HepG2 (cell line): Measurements from ENCODE around the gene DPT. TPM values are rescaled to one million over a fixed set of nuclear protein-coding genes. Genes with fewer than 3 reads are reported as not detected.

ENCODE experiments used
- CHCHD3 ChIP-seq: sonication (generic); formaldehyde crosslinking; IDR thresholded peaks from 2 replicates; pipeline ENCODE4 v1.8.0; 2022; ENCODE audit warnings: mild to moderate bottlenecking, missing genetic modification reagents, moderate library complexity
- CHD2 ChIP-seq: IDR thresholded peaks from 2 replicates; pipeline ENCODE4 v1.6.1; 2011; ENCODE audit warnings: low read depth, low read length, improper control_type of control experiment
- GLI4 ChIP-seq: sonication (generic); formaldehyde crosslinking; IDR thresholded peaks from 2 replicates; pipeline ENCODE4 v1.5.1; 2020; ENCODE audit warnings: missing genetic modification reagents, mild to moderate bottlenecking, moderate library complexity, borderline replicate concordance
- HNRNPL ChIP-seq: fragments of 200-400 bp; formaldehyde crosslinking; IDR thresholded peaks from 2 replicates; pipeline ENCODE4 v1.6.1; 2017; ENCODE audit warnings: mild to moderate bottlenecking, low read depth, low read length
- IKZF1 ChIP-seq: fragments of 450-650 bp; IDR thresholded peaks from 2 replicates; pipeline ENCODE4 v1.7.1; 2016
- MIER2 ChIP-seq: IDR thresholded peaks from 2 replicates; pipeline ENCODE4 v1.6.1; 2016; ENCODE audit warnings: missing biosample characterization, missing genetic modification reagents
- MIER3 ChIP-seq: IDR thresholded peaks from 2 replicates; pipeline ENCODE4 v1.6.1; 2016; ENCODE audit warnings: missing compliant biosample characterization, borderline replicate concordance
- MXI1 ChIP-seq: IDR thresholded peaks from 3 replicates; pipeline ENCODE4 v1.6.1; 2012; ENCODE audit warnings: low read depth, low read length, inconsistent platforms, borderline replicate concordance
- MYC ChIP-seq: sonication (generic); formaldehyde crosslinking; IDR thresholded peaks from 2 replicates; pipeline ENCODE4 v1.9.0; 2021; ENCODE audit warnings: missing genetic modification reagents, borderline replicate concordance
- PCBP2 ChIP-seq: fragments of 200-400 bp; formaldehyde crosslinking; optimal IDR thresholded peaks from 2 replicates; pipeline ENCODE3; 2018; ENCODE audit warnings: low read length, low read depth; ENCODE audit not compliant: poor library complexity, severe bottlenecking
- SAP130 ChIP-seq: IDR thresholded peaks from 2 replicates; pipeline ENCODE4 v1.6.1; 2016; ENCODE audit warnings: low read depth
- STAT5B ChIP-seq: sonication (generic); formaldehyde crosslinking; IDR thresholded peaks from 2 replicates; pipeline ENCODE4 v1.4.0; 2020; ENCODE audit warnings: missing genetic modification reagents
- ZMYM3 ChIP-seq: sonication (generic); formaldehyde crosslinking; IDR thresholded peaks from 2 replicates; pipeline ENCODE4 v1.5.1; 2020; ENCODE audit warnings: mild to moderate bottlenecking, missing genetic modification reagents
- ZNF234 ChIP-seq: sonication (generic); formaldehyde crosslinking; conservative IDR thresholded peaks from 2 replicates; pipeline ENCODE4 v1.5.1; 2020; ENCODE audit warnings: mild to moderate bottlenecking, missing genetic modification reagents
- ZNF263 ChIP-seq: sonication (generic); formaldehyde crosslinking; IDR thresholded peaks from 2 replicates; pipeline ENCODE4 v1.4.0; 2020; ENCODE audit warnings: missing genetic modification reagents
- ZNF761 ChIP-seq: sonication (generic); formaldehyde crosslinking; conservative IDR thresholded peaks from 2 replicates; pipeline ENCODE4 v1.4.0; 2020; ENCODE audit warnings: mild to moderate bottlenecking, missing genetic modification reagents
- polyA plus RNA-seq, 8 experiments: library from polyadenylated mRNA; depleted of rRNA in 3 of 8; stranded (reverse) in 7 of 8; unstranded in 1 of 8; fragments of >200 nt; fragmentation: Illumina TruSeq in 4 of 8; extraction: Trizol in 4 of 8; gene quantifications; 2 replicates each; pipeline versions ENCODE4 v1.2.1 to v1.2.3, GENCODE V29; 2011 to 2016; ENCODE audit warnings: low read depth in 4 of 8, missing spikeins in 1 of 8, mixed read lengths in 1 of 8; ENCODE audit not compliant: insufficient read depth in 1 of 8
- total RNA-seq, 5 experiments: library from RNA; depleted of rRNA; stranded (reverse); fragments of >200 nt; fragmentation: Illumina TruSeq; extraction: Trizol; gene quantifications; 2 replicates each; pipeline ENCODE4 v1.2.3, GENCODE V29; 2016; ENCODE audit warnings: low read depth in 1 of 5
- TF ChIP-seq, protein P1 (sequence below): sonication (generic); formaldehyde crosslinking; conservative IDR thresholded peaks from 2 replicates; pipeline ENCODE4 v1.8.0; 2022; ENCODE audit warnings: low read depth, missing genetic modification reagents
- TF ChIP-seq, protein P2 (sequence below): fragments of 450-650 bp; IDR thresholded peaks from 2 replicates; pipeline ENCODE4 v1.6.1; 2017
- TF ChIP-seq, protein P3 (sequence below): sonication (generic); formaldehyde crosslinking; IDR thresholded peaks from 2 replicates; pipeline ENCODE4 v1.4.0; 2020; ENCODE audit warnings: missing genetic modification reagents
- TF ChIP-seq, protein P4 (sequence below): sonication (generic); formaldehyde crosslinking; conservative IDR thresholded peaks from 2 replicates; pipeline ENCODE4 v1.4.0; 2020; ENCODE audit warnings: missing genetic modification reagents

DPT gene
- total and polyA plus RNA-seq, 2 of the 13 experiments (the other 11 are each of a cell fraction or from before 2014, with no cell fraction given), result 0.04 TPM; not detected in 1

DNA sequence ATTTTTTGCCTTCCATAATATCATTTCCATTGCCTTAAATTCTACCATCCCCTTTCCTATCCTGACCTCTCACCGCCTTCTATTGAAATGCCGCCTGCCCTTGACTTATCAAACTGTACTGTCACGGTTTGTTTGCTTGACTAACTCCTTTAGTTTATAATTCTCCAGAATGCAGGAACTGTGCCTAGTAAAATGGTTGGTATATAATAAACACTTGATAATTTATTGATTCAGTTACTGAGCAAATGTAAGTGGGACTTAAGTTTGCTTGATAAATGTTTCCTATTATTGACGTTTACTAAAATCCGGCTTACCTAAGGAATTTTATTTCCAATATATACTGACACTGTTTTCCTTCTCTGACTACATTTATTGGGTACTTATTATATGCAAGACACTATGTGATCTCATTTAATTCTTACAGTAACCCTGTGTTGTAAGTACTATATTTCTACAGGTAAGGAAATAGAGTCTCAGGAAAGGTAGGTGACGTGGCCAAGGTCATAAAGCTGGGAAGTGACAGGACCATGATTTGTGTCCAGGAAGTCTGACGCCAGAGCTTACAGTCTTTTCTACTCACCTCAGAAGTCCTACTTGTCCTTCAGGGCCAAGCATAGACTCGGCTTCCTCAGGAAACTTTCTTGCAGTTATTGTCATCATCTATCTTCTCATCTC, 35.7 kb downstream of the DPT start (continued):
- TF ChIP-seq MIER2 (CRISPR knock-in tag) (no peak), GLI4 (CRISPR knock-in tag) (no peak), MXI1 (no peak), HNRNPL (no peak), SAP130 (CRISPR knock-in tag) (no peak), CHD2 (no peak), ZNF263 (CRISPR knock-in tag) (no peak), MIER3 (CRISPR knock-in tag) (peak; percentile 48; the same call in 1 of the 2 replicates), CHCHD3 (no peak), MYC (CRISPR knock-in tag) (no peak), IKZF1 (no peak), STAT5B (CRISPR knock-in tag) (no peak), ZNF234 (CRISPR knock-in tag) (no peak), PCBP2 (no peak), ZNF761 (no peak), ZMYM3 (CRISPR knock-in tag) (no peak)
- TF ChIP-seq, protein P1, sequence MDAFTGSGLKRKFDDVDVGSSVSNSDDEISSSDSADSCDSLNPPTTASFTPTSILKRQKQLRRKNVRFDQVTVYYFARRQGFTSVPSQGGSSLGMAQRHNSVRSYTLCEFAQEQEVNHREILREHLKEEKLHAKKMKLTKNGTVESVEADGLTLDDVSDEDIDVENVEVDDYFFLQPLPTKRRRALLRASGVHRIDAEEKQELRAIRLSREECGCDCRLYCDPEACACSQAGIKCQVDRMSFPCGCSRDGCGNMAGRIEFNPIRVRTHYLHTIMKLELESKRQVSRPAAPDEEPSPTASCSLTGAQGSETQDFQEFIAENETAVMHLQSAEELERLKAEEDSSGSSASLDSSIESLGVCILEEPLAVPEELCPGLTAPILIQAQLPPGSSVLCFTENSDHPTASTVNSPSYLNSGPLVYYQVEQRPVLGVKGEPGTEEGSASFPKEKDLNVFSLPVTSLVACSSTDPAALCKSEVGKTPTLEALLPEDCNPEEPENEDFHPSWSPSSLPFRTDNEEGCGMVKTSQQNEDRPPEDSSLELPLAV (CRISPR knock-in tag), result no peak
- TF ChIP-seq, protein P2, sequence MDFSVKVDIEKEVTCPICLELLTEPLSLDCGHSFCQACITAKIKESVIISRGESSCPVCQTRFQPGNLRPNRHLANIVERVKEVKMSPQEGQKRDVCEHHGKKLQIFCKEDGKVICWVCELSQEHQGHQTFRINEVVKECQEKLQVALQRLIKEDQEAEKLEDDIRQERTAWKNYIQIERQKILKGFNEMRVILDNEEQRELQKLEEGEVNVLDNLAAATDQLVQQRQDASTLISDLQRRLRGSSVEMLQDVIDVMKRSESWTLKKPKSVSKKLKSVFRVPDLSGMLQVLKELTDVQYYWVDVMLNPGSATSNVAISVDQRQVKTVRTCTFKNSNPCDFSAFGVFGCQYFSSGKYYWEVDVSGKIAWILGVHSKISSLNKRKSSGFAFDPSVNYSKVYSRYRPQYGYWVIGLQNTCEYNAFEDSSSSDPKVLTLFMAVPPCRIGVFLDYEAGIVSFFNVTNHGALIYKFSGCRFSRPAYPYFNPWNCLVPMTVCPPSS, result no peak
- TF ChIP-seq, protein P3, sequence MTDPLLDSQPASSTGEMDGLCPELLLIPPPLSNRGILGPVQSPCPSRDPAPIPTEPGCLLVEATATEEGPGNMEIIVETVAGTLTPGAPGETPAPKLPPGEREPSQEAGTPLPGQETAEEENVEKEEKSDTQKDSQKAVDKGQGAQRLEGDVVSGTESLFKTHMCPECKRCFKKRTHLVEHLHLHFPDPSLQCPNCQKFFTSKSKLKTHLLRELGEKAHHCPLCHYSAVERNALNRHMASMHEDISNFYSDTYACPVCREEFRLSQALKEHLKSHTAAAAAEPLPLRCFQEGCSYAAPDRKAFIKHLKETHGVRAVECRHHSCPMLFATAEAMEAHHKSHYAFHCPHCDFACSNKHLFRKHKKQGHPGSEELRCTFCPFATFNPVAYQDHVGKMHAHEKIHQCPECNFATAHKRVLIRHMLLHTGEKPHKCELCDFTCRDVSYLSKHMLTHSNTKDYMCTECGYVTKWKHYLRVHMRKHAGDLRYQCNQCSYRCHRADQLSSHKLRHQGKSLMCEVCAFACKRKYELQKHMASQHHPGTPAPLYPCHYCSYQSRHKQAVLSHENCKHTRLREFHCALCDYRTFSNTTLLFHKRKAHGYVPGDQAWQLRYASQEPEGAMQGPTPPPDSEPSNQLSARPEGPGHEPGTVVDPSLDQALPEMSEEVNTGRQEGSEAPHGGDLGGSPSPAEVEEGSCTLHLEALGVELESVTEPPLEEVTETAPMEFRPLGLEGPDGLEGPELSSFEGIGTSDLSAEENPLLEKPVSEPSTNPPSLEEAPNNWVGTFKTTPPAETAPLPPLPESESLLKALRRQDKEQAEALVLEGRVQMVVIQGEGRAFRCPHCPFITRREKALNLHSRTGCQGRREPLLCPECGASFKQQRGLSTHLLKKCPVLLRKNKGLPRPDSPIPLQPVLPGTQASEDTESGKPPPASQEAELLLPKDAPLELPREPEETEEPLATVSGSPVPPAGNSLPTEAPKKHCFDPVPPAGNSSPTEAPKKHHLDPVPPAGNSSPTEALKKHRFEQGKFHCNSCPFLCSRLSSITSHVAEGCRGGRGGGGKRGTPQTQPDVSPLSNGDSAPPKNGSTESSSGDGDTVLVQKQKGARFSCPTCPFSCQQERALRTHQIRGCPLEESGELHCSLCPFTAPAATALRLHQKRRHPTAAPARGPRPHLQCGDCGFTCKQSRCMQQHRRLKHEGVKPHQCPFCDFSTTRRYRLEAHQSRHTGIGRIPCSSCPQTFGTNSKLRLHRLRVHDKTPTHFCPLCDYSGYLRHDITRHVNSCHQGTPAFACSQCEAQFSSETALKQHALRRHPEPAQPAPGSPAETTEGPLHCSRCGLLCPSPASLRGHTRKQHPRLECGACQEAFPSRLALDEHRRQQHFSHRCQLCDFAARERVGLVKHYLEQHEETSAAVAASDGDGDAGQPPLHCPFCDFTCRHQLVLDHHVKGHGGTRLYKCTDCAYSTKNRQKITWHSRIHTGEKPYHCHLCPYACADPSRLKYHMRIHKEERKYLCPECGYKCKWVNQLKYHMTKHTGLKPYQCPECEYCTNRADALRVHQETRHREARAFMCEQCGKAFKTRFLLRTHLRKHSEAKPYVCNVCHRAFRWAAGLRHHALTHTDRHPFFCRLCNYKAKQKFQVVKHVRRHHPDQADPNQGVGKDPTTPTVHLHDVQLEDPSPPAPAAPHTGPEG (CRISPR knock-in tag), result no peak
- TF ChIP-seq, protein P4, sequence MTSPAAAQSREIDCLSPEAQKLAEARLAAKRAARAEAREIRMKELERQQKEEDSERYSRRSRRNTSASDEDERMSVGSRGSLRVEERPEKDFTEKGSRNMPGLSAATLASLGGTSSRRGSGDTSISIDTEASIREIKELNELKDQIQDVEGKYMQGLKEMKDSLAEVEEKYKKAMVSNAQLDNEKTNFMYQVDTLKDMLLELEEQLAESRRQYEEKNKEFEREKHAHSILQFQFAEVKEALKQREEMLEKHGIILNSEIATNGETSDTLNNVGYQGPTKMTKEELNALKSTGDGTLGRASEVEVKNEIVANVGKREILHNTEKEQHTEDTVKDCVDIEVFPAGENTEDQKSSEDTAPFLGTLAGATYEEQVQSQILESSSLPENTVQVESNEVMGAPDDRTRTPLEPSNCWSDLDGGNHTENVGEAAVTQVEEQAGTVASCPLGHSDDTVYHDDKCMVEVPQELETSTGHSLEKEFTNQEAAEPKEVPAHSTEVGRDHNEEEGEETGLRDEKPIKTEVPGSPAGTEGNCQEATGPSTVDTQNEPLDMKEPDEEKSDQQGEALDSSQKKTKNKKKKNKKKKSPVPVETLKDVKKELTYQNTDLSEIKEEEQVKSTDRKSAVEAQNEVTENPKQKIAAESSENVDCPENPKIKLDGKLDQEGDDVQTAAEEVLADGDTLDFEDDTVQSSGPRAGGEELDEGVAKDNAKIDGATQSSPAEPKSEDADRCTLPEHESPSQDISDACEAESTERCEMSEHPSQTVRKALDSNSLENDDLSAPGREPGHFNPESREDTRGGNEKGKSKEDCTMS (CRISPR knock-in tag), result no peak
